Inflammatory macrophage treated with lipopolysaccharide for 1 hour (primary cell): ENCODE data around the gene RER1.

ENCODE experiments used
- DNase-seq, 2 donors: peaks; one replicate each; pipeline ENCODE4 v3.0.0-alpha.2; 2020 to 2022

RER1 gene

GRCh38 chr1:2376931-2377672, 14.5 kb upstream of the RER1 start:
- DNase-seq, result no peak

- DNase-seq, result no peak
Observed at GRCh38 chr1:2377751-2378440, 13.7 kb upstream of the RER1 start.

GRCh38 chr1:2378441-2378851, 13.2 kb upstream of the RER1 start:
- DNase-seq, result no peak

- no peak for DNase-seq
Observed at GRCh38 chr1:2378956-2379732, 12.5 kb upstream of the RER1 start.

GRCh38 chr1:2379733-2380404, 11.8 kb upstream of the RER1 start:
- no peak for DNase-seq

- DNase-seq, result no peak
Observed at GRCh38 chr1:2380816-2381591, 10.6 kb upstream of the RER1 start.

- peak; percentile 42 to 79 for DNase-seq
Observed at GRCh38 chr1:2381741-2382620, 9.7 kb upstream of the RER1 start.

- peak; percentile 3 to 7 for DNase-seq
Observed at GRCh38 chr1:2382621-2383361, 8.8 kb upstream of the RER1 start.

- no peak for DNase-seq
Observed at GRCh38 chr1:2383576-2383975, 8.1 kb upstream of the RER1 start.

- no peak for DNase-seq
Observed at GRCh38 chr1:2384130-2384860, 7.3 kb upstream of the RER1 start.

- no peak for DNase-seq
Observed at GRCh38 chr1:2384941-2385481, 6.6 kb upstream of the RER1 start.

- DNase-seq, result no peak
Observed at GRCh38 chr1:2385606-2386280, 5.9 kb upstream of the RER1 start.

- DNase-seq, result no peak
Observed at GRCh38 chr1:2386636-2387611, 4.7 kb upstream of the RER1 start.

GRCh38 chr1:2388004-2388913, 3.4 kb upstream of the RER1 start:
- DNase-seq, result no peak

GRCh38 chr1:2389644-2390043, 2.0 kb upstream of the RER1 start:
- no peak for DNase-seq

- no peak for DNase-seq
Observed at GRCh38 chr1:2391931-2392509, 379 bp downstream of the RER1 start.
